Measurements from ENCODE around the gene IL1RL2. TPM values are rescaled to one million over a fixed set of nuclear protein-coding genes. Genes with fewer than 3 reads are reported as not detected.

IL1RL2 gene
- total and polyA plus RNA-seq, 2 of the 4 experiments (the other 2 are of a cell fraction), result 0.09 to 0.36 TPM

DNA sequence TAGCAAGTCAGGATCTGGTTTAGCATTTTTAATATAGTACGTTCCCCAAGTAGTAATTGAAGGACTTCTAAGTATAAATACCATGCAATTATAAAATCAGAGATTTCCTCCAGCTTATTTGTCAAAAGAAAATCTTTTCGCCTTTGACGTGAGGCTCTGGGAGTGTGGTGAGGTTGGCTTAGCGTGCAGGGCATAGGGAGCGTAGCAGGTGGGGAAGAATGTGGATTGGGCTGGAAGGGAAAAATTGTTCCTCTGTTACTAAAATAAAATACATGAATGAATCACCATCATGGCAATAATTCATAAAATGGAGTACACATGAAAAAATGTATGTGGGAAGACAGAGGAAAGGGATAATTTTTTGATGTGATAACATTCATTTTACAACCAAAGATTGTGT, 5.4 kb upstream of the IL1RL2 start:
- H3K27ac ChIP-seq (ENCODE audit: insufficient read depth, low read length), result no peak overlapping the region
- H4K91ac ChIP-seq (ENCODE audit: insufficient read depth, low read depth, low read length), result no peak overlapping the region
- H2AK5ac ChIP-seq (ENCODE audit: low read depth, low read length), result no peak overlapping the region
- H2AK9ac ChIP-seq (replicated peaks; ENCODE audit: low read depth, low read length, poor library complexity), result no peak overlapping the region
- no peak overlapping the region for H3K9ac ChIP-seq (ENCODE audit: low read depth, low read length)
- H4K8ac ChIP-seq (ENCODE audit: low read depth in 2 of 2, low read length in 2 of 2), result no peak overlapping the region
- no peak overlapping the region for H2BK120ac ChIP-seq (ENCODE audit: low read depth, low read length)
- H3K18ac ChIP-seq (ENCODE audit: low read depth, low read length), result no peak overlapping the region
- H3K4me1 ChIP-seq (ENCODE audit: control insufficient read depth, insufficient read depth, low read length), result no peaks in the 10 kb centered on the region
- no peak overlapping the region for H2BK20ac ChIP-seq (ENCODE audit: low read depth, low read length)
- no peak for DNase-seq
- no peaks in the 10 kb centered on the region for H3K9me1 ChIP-seq (ENCODE audit: insufficient read depth, low read length)
- H3K79me1 ChIP-seq (ENCODE audit: low read depth in 1 of 2, low read length in 2 of 2), result no peaks in the 10 kb centered on the region
- peaks cover 24% of the 10 kb centered on the region for H3K36me3 ChIP-seq (ENCODE audit: control insufficient read depth, insufficient read depth, low read length)
- H3K9me3 ChIP-seq (ENCODE audit: control insufficient read depth, insufficient read depth, low read length), result no peaks in the 10 kb centered on the region
- no peak overlapping the region for H3K4me3 ChIP-seq (ENCODE audit: insufficient read depth, low read depth, low read length)
- TF ChIP-seq RCOR1 (IDR thresholded peaks at IDR 0.05; ENCODE audit: insufficient replicate concordance, low read length) (no peak), CHD1 (IDR thresholded peaks at IDR 0.05; ENCODE audit: low read depth, low read length) (no peak), CEBPB (IDR thresholded peaks at IDR 0.05; ENCODE audit: low read depth, low read length) (no peak), MAFK (IDR thresholded peaks at IDR 0.05; ENCODE audit: low read depth, low read length) (no peak), BHLHE40 (IDR thresholded peaks at IDR 0.05; ENCODE audit: low read depth, low read length) (no peak), RFX5 (IDR thresholded peaks at IDR 0.05; ENCODE audit: low read depth, low read length) (no peak), FOS (IDR thresholded peaks at IDR 0.05; ENCODE audit: low read depth, low read length) (no peak), RAD21 (IDR thresholded peaks at IDR 0.05; ENCODE audit: low read length) (no peak)
- TF ChIP-seq, protein P1, sequence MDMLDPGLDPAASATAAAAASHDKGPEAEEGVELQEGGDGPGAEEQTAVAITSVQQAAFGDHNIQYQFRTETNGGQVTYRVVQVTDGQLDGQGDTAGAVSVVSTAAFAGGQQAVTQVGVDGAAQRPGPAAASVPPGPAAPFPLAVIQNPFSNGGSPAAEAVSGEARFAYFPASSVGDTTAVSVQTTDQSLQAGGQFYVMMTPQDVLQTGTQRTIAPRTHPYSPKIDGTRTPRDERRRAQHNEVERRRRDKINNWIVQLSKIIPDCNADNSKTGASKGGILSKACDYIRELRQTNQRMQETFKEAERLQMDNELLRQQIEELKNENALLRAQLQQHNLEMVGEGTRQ (IDR thresholded peaks at IDR 0.05; ENCODE audit: low read depth, low read length), result no peak
- TF ChIP-seq, protein P2, sequence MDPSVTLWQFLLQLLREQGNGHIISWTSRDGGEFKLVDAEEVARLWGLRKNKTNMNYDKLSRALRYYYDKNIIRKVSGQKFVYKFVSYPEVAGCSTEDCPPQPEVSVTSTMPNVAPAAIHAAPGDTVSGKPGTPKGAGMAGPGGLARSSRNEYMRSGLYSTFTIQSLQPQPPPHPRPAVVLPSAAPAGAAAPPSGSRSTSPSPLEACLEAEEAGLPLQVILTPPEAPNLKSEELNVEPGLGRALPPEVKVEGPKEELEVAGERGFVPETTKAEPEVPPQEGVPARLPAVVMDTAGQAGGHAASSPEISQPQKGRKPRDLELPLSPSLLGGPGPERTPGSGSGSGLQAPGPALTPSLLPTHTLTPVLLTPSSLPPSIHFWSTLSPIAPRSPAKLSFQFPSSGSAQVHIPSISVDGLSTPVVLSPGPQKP (IDR thresholded peaks at IDR 0.05; ENCODE audit: borderline replicate concordance, low read depth, low read length), result no peak
- in situ Hi-C loops (cut with MboI; ENCODE audit: low sequenced_read_pairs), result no loop called here
- no peak overlapping the region for H2BK15ac ChIP-seq (ENCODE audit: low read depth, low read length)
- ChIA-PET CTCF (no interaction called here), POLR2A (ENCODE audit: unreplicated experiment) (no interaction called here)
- H3K27me3 ChIP-seq (ENCODE audit: control insufficient read depth, insufficient read depth, low read length), result no peaks in the 10 kb centered on the region
- H3K23ac ChIP-seq (ENCODE audit: low read depth, low read length), result no peak overlapping the region
- H3K4me2 ChIP-seq (ENCODE audit: low read depth, low read length), result no peak overlapping the region
- BruUV-seq (replicated peaks), result no TSS peak
- intact Hi-C loops (cut with micrococcal nuclease), result no loop called here
- no CpG with 5 or more reads among the region's 5 CpGs for WGBS, 2 experiments (ENCODE audit: extremely low coverage in 2 of 2, insufficient read length in 1 of 2)
- H4K20me1 ChIP-seq (ENCODE audit: insufficient read depth, low read length), result no peaks in the 10 kb centered on the region
- no peak for ATAC-seq (ENCODE audit: low read depth)
- no peak overlapping the region for H3K56ac ChIP-seq (ENCODE audit: extremely low read depth, insufficient read depth, low read length)
- no peak overlapping the region for H2BK5ac ChIP-seq (ENCODE audit: low read depth, low read length, poor library complexity, severe bottlenecking)
- H4K5ac ChIP-seq (ENCODE audit: low read depth, low read length), result no peak overlapping the region
- no peak overlapping the region for H3K4ac ChIP-seq (ENCODE audit: low read depth, low read length)
- dilution Hi-C loops (cut with HindIII; ENCODE audit: low sequenced_read_pairs, unreplicated experiment), result no loop called here
- H3K14ac ChIP-seq (replicated peaks; ENCODE audit: low read depth, low read length), result no peak overlapping the region
- H2AFZ ChIP-seq (replicated peaks; ENCODE audit: low read length, poor library complexity), result no peak overlapping the region

Data from IMR-90 (cell line).